GM21825 (cell line): ENCODE data around the gene PTPRE.

Experiments
- ATAC-seq: cut with Tn5 transposase; IDR thresholded peaks from one replicate; pipeline ENCODE4 v1.9.1; 2021; ENCODE audit warnings: mild to moderate bottlenecking, moderate library complexity; ENCODE audit not compliant: unreplicated experiment

The PTPRE gene

GRCh38 chr10:128018691-128019090, 111.8 kb downstream of the PTPRE start:
- ATAC-seq, result no peak

GRCh38 chr10:128022261-128023196, 115.6 kb downstream of the PTPRE start:
- ATAC-seq, result no peak

GRCh38 chr10:128024426-128024825, 117.5 kb downstream of the PTPRE start:
- no peak for ATAC-seq

GRCh38 chr10:128025437-128025836, 118.5 kb downstream of the PTPRE start:
- ATAC-seq, result no peak

- ATAC-seq, result no peak
These were observed 119.0 kb downstream of the PTPRE start for GRCh38 chr10:128025951-128026350.

GRCh38 chr10:128026615-128027300, 119.9 kb downstream of the PTPRE start:
- ATAC-seq, result no peak

- ATAC-seq, result no peak
These were observed 120.4 kb downstream of the PTPRE start for GRCh38 chr10:128027306-128027705.

GRCh38 chr10:128027822-128028507, 121.1 kb downstream of the PTPRE start:
- ATAC-seq, result no peak

GRCh38 chr10:128028508-128029289, 121.8 kb downstream of the PTPRE start:
- ATAC-seq, result no peak

GRCh38 chr10:128029290-128029651, 122.4 kb downstream of the PTPRE start:
- no peak for ATAC-seq

- ATAC-seq, result no peak
These were observed 122.9 kb downstream of the PTPRE start for GRCh38 chr10:128029731-128030369.

- ATAC-seq, result no peak
These were observed 123.7 kb downstream of the PTPRE start for GRCh38 chr10:128030498-128031072.

GRCh38 chr10:128031216-128031615, 124.3 kb downstream of the PTPRE start:
- no peak for ATAC-seq

GRCh38 chr10:128032466-128032865, 125.6 kb downstream of the PTPRE start:
- no peak for ATAC-seq

- ATAC-seq, result no peak
These were observed 128.7 kb downstream of the PTPRE start for GRCh38 chr10:128035557-128035973.

GRCh38 chr10:128036011-128036615, 129.2 kb downstream of the PTPRE start:
- ATAC-seq, result no peak

- ATAC-seq, result no peak
These were observed 130.0 kb downstream of the PTPRE start for GRCh38 chr10:128036746-128037543.

GRCh38 chr10:128040096-128040495, 133.2 kb downstream of the PTPRE start:
- ATAC-seq, result no peak

GRCh38 chr10:128040681-128041080, 133.8 kb downstream of the PTPRE start:
- ATAC-seq, result no peak
